Right renal pelvis (tissue), 4 donors: ENCODE results near the gene PTPRJ. TPM values are rescaled to one million over a fixed set of nuclear protein-coding genes. Genes with fewer than 3 reads are reported as not detected.

Source experiments
- DNase-seq, 4 donors: peaks; one replicate each; pipeline ENCODE4 v3.0.0-alpha.2; 2013; ENCODE audit warnings: low read depth in 4 of 4, low spot score in 3 of 4, missing footprints in 1 of 4
- polyA plus RNA-seq, 4 donors: library from polyadenylated mRNA; unstranded; fragments of 120-200 nt; gene quantifications; one replicate each; pipeline ENCODE4 v1.2.1, GENCODE V29; 2013; ENCODE audit not compliant: insufficient read length in 4 of 4

Gene PTPRJ
- polyA plus RNA-seq, 4 donors = 19.5 to 26.4 (median 25.3) TPM

DNA sequence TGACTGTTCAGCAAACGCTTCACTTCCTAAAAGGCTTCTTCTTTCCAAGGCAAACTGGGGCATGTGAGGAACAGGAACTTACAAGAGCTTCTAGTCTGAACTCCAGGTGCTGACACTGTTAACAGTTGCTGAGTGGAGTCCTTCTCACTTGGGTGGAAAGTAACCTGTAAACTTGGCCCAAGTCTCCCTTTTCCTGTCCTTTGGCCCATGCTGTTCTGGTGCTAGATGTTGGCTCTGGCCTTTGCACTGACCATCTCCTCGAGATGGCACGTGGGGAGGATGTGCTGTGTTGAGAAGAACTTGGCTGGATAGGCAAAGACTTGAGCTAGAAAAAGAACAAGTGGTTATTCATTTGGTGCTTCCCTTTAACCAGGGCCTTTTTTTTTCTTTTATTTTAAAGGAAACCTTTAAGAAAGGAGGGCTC is 53.6 kb downstream of the PTPRJ start:
- no peak for DNase-seq

DNA sequence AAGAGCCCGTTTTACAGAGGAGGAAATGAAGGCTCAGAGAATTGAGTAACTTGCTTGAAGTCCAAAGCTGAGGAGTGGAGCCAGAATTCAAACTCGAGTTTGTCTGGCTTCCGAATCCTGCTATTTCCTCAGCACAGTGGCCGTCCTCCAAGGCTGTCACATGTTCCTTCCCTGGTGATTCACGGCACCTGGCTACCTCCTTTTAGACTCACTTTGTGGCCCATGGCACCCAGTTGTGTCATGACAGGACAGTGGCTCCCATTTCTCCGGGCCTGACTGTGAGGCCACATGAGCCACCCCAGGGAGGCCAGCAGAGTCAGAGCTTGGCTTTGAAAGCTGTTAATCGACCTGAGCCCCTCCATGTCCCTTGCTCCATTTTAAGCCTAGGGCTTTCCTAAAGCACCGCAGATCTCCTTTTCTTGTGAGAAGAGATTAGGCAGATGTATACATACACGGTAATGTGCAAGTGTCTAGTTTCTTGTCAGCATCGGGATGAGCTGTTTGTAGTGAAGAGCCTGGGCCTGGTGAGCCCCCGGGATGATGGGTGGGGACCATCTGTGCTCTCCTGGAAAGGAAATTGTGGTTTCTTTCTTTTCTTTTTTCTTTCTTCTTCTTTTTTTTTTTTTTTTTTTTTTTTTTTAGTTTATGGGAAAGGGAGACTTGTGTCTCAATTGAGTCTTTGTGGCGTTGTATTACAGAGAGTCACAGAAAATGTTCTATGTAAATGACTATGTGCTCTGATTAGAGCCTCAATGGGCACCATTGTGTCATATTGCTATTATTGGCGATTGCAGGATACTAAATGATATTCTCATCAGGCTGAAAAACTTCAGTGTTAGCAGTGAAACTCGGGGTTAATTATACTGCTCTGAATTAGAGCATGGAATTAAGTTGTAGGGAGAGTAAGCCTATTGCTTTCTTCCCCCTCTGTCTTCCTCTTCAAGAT is 54.8 kb downstream of the PTPRJ start:
- DNase-seq = no peak

DNA sequence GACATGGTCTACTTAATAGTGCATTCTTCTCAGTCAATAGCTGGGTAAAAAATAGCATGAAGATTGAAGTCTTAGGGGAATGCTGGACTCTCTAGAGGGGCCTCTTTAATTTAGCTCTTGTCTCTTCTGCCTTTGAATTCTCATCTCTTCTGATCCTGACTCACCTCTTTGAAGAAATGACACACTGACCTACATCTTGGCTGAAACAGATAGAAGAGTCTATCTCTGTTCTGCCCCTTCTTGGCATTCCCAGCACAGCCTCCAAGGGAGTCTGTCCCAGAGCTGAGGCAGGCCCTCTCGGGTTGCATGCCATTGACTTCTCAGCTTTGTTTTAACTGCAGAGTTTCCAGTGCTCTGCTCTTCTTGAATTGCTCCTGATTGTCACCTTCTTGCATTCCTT is 55.7 kb downstream of the PTPRJ start:
- DNase-seq = no peak

DNA sequence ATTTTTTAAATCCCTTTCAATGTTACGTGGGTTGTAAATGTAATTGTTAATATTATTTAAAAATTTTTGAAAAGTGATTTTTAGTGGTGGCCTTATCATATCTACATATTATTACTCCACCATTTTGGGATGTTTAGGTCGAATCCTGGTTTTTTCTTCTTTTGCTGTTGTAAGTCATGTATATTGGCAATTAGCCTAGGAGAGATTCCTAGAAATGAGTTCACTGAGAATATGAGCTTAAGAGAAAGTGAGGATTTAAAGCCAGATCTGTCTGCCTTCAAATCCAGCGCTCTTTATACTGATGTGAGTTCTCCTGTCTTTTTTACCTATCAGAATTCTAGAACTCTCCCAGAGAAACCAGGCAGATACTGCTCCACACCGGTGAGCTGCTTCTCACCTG is 56.1 kb downstream of the PTPRJ start:
- no peak for DNase-seq

DNA sequence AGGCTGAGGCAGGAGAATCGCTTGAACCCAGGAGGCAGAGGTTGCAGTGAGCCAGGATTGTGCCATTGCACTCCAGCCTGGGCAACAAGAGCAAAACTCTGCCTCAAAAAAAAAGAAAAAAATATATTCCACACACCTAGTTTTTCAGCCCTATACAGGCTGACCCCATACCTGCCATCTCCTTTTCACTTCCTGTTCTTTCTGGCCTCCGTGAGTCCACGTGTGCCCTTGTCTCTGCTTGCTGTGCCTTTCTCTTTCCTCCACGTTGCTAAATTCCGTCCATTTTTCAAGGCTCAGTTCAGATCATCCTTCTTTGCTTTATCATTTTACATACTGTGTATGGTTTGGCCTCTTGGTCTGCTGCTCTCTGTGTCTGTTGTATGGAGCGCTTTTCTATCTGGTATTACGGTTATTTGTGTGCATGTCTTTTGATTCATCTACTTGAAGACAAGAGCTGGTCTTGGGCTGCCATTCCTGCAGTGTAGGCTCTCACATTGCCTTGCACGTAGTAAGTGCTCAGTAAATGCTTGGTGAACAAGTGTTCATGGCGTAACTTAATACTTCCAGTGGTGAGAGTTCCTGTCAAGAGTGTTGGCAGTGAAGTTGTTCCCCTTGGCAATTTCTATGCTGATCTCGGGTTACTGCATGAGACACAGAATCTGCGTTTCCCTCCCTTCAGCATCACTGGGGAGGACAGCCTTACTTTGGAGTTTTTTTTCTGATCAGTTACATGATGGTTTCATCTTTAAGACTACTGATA is 57.5 kb downstream of the PTPRJ start:
- DNase-seq = no peak

DNA sequence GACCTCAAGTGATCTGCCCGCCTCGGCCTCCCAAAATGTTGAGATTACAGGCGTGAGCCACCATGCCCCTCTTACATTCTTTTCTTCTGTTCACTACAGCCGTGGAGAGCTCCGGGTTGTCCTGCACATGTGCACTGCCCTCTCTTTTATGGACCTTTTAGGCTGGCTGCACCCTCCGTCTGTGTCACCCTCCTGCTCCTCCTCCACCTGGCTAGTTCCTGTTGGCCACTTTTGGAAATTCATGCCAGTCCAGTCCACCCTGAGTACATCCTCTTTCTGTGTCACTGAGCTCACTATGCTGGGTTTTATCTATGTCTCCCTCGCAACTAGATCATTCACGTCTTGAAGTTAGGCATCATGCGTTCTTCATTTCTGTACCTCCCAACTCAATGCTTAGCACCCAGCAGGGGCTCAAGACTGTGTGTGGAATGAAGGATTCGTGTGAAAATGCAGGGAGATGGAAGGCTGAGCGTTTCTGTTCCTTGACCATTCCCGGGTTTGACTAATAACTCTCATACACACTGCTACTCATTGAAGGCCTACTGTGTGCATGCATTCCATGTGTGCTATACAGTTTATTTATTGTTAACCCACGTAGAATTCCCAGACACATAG is 60.6 kb downstream of the PTPRJ start:
- DNase-seq = no peak

DNA sequence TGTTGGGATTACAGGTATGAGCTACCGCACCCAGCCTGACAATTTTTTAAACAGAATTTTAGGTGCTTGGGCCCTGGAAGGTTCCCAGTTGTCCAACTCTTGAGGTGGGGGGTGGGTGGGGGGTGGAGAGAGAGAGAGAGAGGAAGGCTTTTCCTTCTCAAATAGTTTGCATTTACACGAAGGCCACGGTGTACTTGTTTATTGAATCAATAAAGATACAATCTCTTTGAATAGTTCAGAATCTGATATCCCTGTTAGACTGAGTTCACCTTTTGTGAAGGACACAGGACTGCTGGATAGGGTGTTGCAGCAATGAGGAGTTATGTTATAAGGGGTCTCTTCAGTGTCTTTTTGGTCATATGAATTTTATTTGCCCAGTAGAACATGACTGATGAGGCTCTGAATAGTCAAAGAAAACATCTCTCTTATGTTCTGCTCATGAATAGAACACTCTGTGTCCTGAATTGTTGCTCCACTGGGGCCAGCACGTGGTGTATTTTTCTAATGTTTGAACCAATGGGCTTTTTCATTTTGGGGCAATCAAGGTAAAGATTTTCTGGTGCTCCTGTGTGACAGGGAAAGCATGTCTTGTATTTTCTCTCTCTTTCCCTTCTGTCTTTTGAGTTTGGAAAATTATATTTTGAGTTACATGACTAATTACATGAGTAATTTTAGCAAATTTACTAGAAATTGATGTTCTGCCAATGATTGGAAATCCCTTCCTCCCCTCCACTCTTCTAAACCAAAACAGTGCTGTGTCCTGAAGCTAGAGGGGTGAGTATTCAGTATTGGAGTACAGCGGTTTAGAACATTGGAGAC is 61.7 kb downstream of the PTPRJ start:
- no peak for DNase-seq

DNA sequence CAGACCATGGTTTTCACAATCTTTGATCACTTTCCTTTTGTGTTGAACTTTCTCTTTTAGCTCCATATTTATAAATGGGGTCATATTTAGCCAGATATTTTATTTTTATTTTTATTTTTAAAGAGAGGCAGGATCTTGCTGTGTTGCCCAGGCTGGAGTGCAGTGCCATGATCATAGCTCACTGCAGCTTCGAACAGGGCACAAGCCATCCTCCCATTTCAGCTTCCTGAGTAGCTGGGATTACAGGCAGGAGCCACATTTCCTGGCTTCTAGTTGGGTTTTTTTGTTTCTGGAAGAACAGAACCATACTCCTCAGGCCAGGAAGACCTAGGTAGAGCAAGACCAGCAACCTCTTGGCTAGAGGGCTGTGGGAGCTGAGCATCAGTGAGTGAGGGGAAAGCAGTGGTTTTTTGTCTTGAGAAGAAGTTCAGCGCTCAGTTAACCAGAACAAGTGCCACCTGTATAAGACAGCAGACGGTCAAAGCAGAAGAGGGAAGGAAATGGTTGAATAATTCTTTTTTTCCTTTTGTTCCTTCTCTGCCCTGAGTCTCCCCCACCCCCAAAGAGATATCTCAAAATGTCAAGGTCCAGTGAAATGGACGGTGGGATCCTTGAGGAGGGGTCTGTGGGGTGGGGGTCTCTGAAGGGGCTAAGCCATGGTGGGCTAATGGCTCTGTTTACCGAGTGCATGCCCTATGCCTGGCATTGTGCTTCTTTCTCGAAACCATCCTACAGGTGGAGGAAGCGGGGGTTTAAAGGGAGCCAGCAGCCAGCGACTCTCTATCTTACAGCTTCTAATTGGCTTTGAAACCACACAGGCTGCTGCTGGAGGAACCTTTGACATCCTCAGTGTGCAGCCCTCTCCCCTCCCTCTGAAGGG is 63.0 kb downstream of the PTPRJ start:
- no peak for DNase-seq

DNA sequence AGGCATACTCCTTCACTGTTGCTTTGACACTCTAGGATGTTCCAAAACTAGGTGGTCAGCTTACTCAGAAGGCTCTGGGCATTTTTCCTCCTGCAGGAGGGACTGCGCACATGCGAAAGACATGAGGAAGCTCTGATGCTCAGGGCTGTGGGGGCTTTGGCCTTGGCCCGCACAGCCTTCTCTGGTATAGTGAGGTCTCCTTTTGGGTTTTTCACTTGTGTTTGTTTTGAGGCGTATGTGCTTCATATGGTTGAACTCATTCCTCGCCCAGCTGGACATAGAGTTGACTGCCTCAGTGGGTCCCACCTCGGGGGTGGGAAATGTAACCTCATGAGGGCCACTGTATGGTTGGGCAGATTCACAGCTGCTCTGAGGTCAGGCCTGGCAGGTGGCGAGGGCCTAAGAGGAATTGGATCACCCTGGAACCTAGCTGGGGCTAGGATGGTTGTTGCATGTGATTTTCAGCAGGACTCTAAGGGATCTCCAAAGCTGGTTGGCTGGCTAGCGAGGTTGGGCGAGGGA is 63.7 kb downstream of the PTPRJ start:
- no peak for DNase-seq

DNA sequence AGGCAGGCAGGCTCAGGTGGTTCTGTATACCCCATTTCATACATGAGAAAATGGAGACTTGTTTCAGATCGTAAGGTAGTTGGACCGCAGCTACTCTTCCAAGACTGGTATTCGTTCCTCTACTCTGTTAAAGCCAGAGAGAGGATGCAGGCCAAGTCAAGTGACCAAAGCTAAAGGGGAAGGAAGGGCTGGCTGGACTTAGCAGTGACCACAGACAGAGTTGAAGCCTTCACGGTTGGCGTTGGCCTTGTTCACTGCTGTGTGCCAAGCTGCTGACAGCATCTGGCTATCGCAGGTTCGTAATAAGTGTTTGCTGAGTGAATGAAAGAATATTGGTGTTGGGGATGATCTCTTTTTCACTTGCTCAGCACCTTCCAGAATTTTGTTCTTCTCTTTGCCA is 64.2 kb downstream of the PTPRJ start:
- DNase-seq = no peak

DNA sequence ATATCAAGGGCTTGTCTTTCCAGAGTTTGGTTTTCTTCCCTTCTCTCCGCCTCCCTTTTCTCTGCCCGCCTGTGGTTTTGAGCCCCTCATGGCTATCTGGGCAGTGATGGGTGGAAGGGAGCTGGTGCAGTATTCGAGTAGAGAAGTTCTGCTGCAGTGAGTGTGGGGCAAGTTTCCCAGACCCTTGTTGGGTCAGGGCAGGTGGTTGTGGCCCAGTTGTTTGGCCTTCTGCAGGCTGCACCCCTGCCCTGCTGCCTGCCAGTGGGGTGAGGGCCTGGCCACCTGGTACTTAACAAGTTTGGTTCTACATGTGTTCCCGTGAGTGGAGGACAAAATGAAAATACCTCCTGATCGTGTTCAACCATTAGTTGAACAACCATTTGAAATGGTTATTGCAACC is 65.2 kb downstream of the PTPRJ start:
- DNase-seq = no peak

DNA sequence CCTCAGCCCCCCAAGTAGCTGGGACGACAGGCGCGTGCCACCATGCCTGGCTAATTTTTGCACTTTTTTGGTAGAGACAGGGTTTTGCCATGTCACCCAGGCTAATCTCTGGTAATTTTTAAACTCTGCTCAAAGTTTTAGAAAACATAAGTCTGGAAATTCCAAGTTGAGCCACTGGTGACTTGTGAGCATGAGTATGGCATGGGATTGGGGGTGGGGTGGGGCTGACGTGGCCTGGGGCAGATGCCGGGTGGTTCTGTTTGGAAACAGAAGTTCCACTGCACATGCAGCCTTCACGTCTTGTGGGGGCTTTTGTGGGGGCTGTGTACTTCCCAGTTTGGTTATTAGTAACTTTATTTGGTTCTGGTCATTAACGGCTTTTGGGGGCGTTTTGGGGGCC is 67.3 kb downstream of the PTPRJ start:
- no peak for DNase-seq

DNA sequence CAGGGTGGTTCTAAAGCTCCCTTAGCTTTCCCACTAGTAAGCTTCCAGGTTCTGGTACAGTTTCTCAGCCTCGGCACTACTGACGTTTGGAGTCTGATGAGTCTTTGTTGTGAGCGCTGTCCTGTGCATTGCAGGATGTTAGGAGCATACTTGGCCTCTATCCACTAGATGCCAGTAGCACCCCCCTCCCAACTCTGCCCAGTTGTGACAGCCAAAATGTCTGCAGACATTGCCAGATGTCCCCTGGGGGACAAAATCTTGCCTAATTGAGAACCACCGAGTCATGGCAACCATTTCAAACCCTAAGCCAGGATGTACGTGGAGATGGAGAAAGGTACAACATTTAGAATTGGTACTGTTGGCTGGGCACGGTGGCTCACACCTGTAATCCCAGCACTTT is 68.7 kb downstream of the PTPRJ start:
- no peak for DNase-seq

DNA sequence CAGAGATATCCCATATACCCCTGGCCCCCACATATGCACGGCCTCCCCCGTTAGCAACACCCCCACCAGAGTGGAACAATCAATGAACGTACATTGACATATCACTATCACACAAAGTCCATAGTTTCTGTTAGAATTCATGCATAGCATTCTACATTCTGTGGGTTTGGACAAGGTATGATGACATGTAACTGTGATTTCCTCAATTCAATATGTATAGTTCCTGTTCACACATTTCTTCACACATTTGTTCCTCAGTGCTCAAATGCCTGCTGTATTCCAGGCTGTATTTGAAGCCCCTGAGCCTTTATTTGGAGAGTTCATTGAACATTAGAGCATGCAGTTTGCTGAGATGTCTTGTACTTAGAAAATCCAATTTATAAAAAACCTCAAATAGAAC is 69.9 kb downstream of the PTPRJ start:
- no peak for DNase-seq

DNA sequence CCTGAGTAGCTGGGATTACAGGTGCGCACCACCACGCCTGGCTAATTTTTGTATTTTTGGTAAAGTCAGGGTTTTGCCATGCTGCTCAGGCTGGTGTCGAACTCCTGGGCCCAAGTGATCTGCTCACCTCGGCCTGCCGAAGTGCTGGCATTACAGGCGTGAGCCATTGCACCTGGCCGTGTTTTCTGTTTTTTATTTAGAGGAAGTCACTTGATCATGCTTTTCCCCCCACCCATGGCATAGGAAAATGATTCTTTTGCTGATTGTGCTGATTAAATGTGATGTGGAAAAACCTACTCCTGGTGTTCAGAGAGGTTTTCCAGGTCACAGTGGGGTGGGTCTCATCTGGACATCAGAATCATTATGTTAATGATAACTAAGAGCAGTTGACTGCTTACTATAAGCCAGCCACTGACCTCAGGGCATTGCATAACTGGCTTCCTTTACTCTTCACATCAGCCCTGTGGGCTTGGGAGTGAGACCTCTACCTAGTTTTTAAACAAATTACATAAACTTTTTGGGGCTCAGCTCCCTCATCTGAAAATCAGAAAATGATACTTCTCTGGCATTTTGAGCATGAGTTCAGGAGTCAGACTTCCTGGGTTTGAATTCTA is 71.0 kb downstream of the PTPRJ start:
- no peak for DNase-seq

DNA sequence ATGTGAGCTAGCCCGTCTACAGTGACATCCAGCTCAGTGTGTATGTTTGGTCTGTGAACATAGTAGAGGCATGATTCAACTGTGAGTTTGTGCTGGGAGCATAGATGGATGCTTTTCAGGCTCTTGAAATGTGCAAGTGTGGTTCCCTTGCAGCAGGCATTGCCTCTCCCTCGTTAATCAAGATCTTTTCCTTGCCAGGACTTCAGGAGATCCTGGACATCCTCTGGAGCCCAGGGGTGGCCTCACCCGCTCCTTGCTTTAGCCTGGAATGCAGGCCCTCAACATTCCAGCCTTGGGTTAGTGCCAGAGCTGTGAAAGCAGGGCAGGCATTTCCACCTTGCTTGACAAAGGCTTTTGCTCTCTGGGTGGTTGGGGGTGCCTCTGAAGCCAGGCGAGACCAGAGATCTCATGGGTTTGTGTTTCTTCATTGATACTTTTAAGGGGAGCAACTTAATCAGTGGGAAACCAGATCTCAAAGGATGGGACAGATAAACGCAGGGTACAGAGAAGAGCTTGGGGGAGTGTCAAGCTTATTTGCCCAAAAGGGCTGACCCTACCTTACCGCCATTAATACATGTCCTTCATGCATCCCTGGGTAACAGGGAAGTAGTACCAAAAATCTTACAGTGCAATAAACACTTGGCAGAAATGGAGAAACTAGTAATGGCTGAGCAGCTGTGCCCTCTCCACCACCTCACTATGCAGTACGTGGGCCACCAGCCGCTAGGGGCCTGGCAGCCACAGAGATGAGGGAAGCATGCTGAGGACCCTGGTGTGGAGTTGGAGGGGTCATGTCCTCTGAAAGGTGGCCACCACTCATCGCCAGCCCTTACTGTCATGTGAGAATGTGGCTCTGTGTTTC is 72.1 kb downstream of the PTPRJ start:
- DNase-seq = peak in 1 of 4 donors; percentile 61

DNA sequence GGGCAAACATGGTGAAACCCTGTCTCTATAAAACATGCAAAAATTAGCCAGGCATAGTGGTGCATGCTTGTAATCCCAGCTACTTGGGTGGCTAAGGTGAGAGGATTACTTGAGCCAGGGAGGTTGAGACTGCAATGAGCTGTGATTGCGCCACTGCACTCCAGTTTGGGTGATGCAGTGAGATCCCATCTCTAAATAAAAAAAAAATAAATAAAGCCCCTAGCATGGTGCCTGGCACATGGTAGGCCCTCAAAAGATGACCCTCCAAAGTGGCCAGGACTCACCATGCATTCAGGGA is 74.6 kb downstream of the PTPRJ start:
- DNase-seq = no peak
